GM21360 (cell line): ENCODE data around the gene C21orf91.

Source experiments
- ATAC-seq: cut with Tn5 transposase; IDR thresholded peaks from one replicate; pipeline ENCODE4 v1.9.1; 2021; ENCODE audit warnings: mild to moderate bottlenecking, moderate library complexity; ENCODE audit not compliant: unreplicated experiment

C21orf91 gene

GRCh38 chr21:17819114-17819876 is at the start of gene C21orf91:
C21orf91 (minus strand) TSS chr21:17819356; CDS start chr21:17818318, 1,038 bp downstream.
- peak; percentile 75 for ATAC-seq

- ATAC-seq: no peak
Measured at GRCh38 chr21:17866590-17866989, 47.4 kb upstream of the C21orf91 start.

DNA sequence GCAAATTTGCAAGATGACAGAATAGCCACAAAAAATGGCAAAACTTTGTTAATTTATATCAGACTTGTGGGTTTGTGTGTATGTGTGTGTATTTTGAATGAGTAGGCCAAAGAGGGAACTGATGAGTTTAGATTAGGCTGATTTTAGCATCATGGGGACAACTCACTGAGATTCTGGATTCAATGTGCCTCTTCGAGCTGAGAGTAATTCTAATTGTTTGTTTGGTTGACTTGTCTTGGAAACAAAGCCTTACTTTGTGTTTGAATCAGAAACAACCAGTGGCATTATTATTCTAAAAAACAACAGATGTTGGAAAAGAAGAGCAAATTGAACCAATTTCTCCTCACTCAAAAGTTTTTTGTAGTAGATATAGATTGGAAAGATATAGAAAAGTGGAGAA is 40.5 kb upstream of the C21orf91 start:
- no peak for ATAC-seq

DNA sequence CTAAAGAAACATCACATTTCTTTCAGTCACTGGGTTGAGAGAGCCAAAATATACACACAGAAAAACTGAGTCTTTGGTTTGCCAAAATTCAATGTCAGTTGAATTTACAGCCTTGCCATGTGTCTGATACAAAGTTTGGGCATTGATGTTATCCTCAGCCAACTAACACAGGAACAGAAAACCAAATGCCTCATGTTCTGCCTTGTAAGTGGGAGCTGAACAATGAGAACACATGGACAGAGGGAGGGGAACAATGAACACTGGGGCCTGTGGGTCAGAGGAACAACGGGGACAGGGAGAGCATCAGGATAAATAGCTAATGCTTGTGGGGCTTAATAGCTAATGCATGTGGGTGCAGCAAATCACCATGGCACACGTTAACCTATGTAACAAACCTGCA is 39.6 kb upstream of the C21orf91 start:
- ATAC-seq: no peak

GRCh38 chr21:17854745-17855144 is 35.6 kb upstream of the C21orf91 start:
- ATAC-seq: no peak

DNA sequence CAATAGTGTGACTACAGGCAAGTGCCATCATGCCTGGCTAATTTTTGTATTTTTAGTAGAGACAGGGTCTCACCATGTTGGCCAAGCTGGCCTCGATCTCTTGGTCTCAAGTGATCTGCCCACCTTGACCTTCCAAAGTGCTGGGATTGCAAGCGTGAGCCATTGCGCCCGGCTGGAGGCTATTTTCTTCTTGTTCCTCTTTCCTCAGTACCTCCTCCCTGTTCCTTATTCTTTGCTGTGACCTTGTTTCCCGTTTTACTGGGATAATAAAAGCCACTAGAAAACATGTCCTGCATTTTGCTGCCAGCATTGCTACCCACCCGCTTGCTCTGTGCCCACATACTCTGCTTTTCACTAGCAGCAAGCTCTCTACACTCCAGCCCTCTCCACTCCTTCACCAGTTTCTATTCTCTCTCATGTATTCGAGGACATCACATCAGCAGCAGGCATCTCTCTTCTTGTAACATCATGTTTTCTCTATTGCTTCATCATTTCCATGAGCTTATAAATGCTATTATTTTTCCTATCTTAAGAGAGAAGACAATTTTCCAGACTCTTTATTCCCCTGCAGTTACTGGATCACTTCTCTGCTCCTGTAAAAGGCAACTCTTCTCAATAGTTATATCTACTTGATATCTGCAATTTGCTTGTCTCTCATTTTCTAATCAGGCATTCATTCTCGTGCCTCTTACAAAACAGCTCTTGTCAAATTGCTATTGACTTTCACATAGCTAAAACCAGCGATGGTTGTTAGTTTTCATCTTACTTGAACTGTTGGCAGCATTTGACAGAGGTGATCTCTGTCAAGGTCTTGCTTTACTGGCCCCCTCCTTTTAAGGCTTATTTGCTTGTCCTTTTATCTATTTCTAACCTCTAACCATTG is 34.5 kb upstream of the C21orf91 start:
- ATAC-seq: no peak

DNA sequence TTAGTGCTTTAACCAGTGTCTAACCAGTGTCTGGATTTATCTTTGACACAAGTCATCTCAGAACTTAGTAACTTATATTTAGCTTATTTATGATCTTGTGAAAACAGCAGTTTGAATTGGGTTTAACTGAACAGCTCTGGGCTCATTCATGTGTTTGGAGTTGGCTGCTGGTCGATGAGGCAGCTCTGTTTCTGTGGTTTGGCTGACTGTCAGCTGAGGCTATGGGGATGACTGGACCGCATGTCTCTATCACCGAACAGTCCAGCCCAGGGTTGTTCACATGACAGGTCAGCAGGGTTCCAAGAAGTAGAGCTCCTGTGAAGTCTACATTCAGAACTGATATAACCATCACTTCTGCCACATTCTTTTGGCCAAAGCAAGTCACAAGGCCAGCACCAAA is 29.1 kb upstream of the C21orf91 start:
- ATAC-seq: peak; percentile 98

DNA sequence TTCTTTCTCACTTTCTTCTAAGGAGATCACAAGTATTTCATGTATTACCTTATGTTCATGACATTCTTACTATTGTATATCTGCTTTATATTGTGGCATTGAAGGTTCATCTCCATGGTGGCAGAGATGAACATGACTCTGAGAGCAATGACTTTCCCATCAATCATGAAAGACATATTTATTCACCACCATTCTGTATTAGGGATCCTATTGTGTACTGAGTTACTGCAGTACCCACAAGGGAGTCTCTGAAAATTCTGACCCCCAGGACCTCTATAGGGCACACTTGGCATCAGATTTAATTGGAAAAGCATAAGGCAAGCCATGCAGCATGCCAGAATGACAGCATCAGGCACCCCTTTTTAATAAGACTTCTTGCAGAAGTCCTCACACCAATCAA is 21.9 kb upstream of the C21orf91 start:
- no peak for ATAC-seq

- peak; percentile 82 for ATAC-seq
Measured at GRCh38 chr21:17834639-17835354, 15.6 kb upstream of the C21orf91 start.

GRCh38 chr21:17829472-17829871 is 10.3 kb upstream of the C21orf91 start:
- ATAC-seq: no peak

GRCh38 chr21:17828223-17828622 is 9.1 kb upstream of the C21orf91 start:
- no peak for ATAC-seq

- ATAC-seq: no peak
Measured at GRCh38 chr21:17823846-17824245, 4.7 kb upstream of the C21orf91 start.

- no peak for ATAC-seq
Measured at GRCh38 chr21:17821121-17821520, 2.0 kb upstream of the C21orf91 start.

GRCh38 chr21:17819877-17820229 is 697 bp upstream of the C21orf91 start:
- ATAC-seq: peak; percentile 56

- peak; percentile 11 for ATAC-seq
Measured at GRCh38 chr21:17818186-17819113, 706 bp downstream of the C21orf91 start.

DNA sequence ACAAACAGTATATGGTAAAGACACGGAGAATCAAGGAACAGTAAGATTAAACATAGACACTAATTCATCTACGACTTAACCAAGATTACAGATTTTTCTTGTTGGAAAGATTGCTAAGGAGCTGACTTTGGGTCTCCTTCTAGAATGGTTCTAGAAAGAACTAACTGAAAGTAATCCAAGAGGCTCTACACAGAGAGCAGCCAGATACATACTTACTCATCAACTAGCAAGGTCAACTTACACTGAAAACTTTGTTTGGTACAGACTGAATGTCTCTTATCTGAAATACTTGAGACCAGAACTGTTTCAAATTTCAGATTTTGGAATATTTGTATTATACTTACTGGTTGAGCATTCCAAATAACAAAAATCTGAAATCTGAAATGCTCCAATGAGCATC is 5.8 kb downstream of the C21orf91 start:
- ATAC-seq: no peak

DNA sequence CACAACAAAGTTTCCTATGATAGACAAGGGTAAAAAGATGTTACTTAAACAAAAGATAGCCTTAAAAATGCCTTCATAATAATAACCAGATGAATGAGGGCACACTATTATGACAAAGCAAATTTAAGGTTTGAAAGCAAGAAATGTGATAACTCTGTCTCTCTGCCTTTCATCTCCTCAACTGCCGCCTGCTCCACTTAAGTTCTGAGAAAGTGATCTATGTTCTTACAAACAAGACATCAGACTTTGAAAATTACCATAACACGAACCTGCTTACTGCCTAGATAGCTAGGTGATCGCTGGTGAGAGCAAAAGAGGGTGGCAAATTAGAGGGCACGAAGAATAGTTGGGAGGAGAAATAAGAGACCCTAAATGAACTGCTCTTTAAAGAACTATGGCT is 13.2 kb downstream of the C21orf91 start:
- no peak for ATAC-seq

GRCh38 chr21:17803536-17803935 is 15.6 kb downstream of the C21orf91 start:
- no peak for ATAC-seq

GRCh38 chr21:17802572-17802971 is 16.6 kb downstream of the C21orf91 start:
- no peak for ATAC-seq

GRCh38 chr21:17799414-17800164 is 19.6 kb downstream of the C21orf91 start:
- ATAC-seq: no peak
